Caco-2 (cell line): ENCODE results near the gene LSMEM2. TPM values are rescaled to one million over a fixed set of nuclear protein-coding genes. Genes with fewer than 3 reads are reported as not detected.

Experiments
- BruUV-seq: library from RNA; stranded (reverse); fragments of 400-500 nt; replicated peaks from 2 replicates; lab custom pipeline; 2021; lab: Mats Ljungman, UMichigan
- CTCF ChIA-PET: fragments of 300-600 bp; sonication (Branson Sonifier 250); formaldehyde crosslinking; loops from one replicate; lab custom pipeline; 2022; ENCODE audit warnings: antibody characterized with exemption; lab: Charles Lee
- POLR2A ChIA-PET: fragments of 300-600 bp; sonication (Branson Sonifier 250); formaldehyde crosslinking; loops from one replicate; lab custom pipeline; 2022; ENCODE audit warnings: antibody characterized with exemption; lab: Charles Lee
- DNase-seq, 2 experiments: peaks; one replicate each; pipeline versions ENCODE4 v3.0.0 to v3.0.0-alpha.2; 2020 to 2022
- H3K27me3 ChIP-seq: replicated peaks from 2 replicates; pipeline ENCODE4 v1.6.0; 2011; ENCODE audit warnings: low read length; ENCODE audit not compliant: control insufficient read depth, insufficient read depth
- H3K36me3 ChIP-seq: 2 replicates; pipeline ENCODE4 v1.5.1; 2011; ENCODE audit warnings: low read length; ENCODE audit not compliant: control insufficient read depth, insufficient read depth
- H3K4me1 ChIP-seq: fragments of 250-450 bp; sonication (Bioruptor Pico); 2 replicates; pipeline ENCODE4 v1.5.1; 2020; ENCODE audit warnings: mild to moderate bottlenecking
- H3K4me3 ChIP-seq: 2 replicates; pipeline ENCODE4 v1.5.1; 2011; ENCODE audit warnings: low read depth, mild to moderate bottlenecking, control low read depth, low read length
- H3K9me3 ChIP-seq: fragments of 250-450 bp; sonication (Bioruptor Pico); 2 replicates; pipeline ENCODE4 v1.5.1; 2020; ENCODE audit warnings: mild to moderate bottlenecking, moderate library complexity
- H3K27ac Mint-ChIP-seq: one replicate; pipeline ENCODE4 v1.8.0; 2022; ENCODE audit warnings: mixed read lengths; ENCODE audit not compliant: unreplicated experiment
- H3K27me3 Mint-ChIP-seq: one replicate; pipeline ENCODE4 v1.8.0; 2022; ENCODE audit warnings: mixed read lengths; ENCODE audit not compliant: insufficient read depth, unreplicated experiment
- H3K36me3 Mint-ChIP-seq: one replicate; pipeline ENCODE4 v1.8.0; 2022; ENCODE audit warnings: mild to moderate bottlenecking, mixed read lengths; ENCODE audit not compliant: insufficient read depth, unreplicated experiment
- H3K4me1 Mint-ChIP-seq: one replicate; pipeline ENCODE4 v1.8.0; 2022; ENCODE audit warnings: low read depth, mixed read lengths; ENCODE audit not compliant: unreplicated experiment
- H3K4me3 Mint-ChIP-seq: one replicate; pipeline ENCODE4 v1.8.0; 2022; ENCODE audit warnings: mild to moderate bottlenecking, moderate library complexity, mixed read lengths; ENCODE audit not compliant: unreplicated experiment
- H3K9me3 Mint-ChIP-seq: one replicate; pipeline ENCODE4 v1.8.0; 2022; ENCODE audit warnings: mixed read lengths; ENCODE audit not compliant: unreplicated experiment
- CTCF ChIP-seq, 2 experiments: fragments of 200-600 bp in 1 of 2; IDR thresholded peaks; 1 replicate in 1 of 2; 2 replicates in 1 of 2; pipeline versions ENCODE4 v1.5.1 to v1.8.0; 2011 to 2022; ENCODE audit warnings: antibody characterized with exemption in 1 of 2, control low read depth in 1 of 2, inconsistent platforms in 1 of 2, low read depth in 1 of 2, low read length in 1 of 2, mild to moderate bottlenecking in 1 of 2, moderate library complexity in 1 of 2; ENCODE audit not compliant: insufficient read depth in 1 of 2, severe bottlenecking in 1 of 2, unreplicated experiment in 1 of 2
- intact Hi-C: fragments of 100-400 bp; cut with micrococcal nuclease; formaldehyde crosslinking; loops from one replicate; pipeline ENCODE4 v1.10.0; 2022; ENCODE audit not compliant: unreplicated experiment
- total RNA-seq: library from RNA; stranded (reverse); gene quantifications from 2 replicates; pipeline ENCODE4 v1.2.3, GENCODE V29; 2022

Gene LSMEM2
- total RNA-seq, 1 experiment from 2014 or later = not detected

DNA sequence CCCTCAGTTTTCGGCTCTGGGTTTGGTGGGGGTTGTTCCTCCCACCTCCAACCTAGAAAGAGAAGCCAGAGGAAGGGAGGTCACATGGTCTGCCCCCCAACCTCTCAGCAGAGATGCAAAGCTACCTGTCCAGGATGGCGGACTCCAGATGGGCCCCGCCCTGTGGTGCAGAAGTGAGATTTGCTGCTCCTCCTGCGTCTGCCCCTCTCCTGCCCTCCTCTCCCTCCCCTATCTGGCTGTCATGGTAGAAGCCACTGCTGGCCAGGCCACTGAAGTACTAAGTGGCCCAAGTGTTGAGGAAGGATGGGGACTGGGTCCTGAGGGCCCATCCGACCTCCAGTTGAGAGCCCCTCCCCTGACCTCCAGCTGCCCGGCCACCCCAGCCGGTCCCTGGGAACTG, 12.1 kb upstream of the LSMEM2 start:
- BruUV-seq = no TSS peak
- Mint-ChIP-seq H3K9me3 (no peaks in the 10 kb centered on the region), H3K36me3 (peaks cover 11% of the 10 kb centered on the region), H3K4me3 (no peak overlapping the region), H3K4me1 (peaks cover 49% of the 10 kb centered on the region), H3K27ac (no peak overlapping the region), H3K27me3 (no peaks in the 10 kb centered on the region)
- no peak for TF ChIP-seq CTCF (IDR thresholded peaks at IDR 0.05; ENCODE audit: insufficient read depth in 1 of 2, low read depth in 1 of 2, low read length in 1 of 2, severe bottlenecking in 1 of 2, unreplicated experiment in 1 of 2)
- POLR2A ChIA-PET = interaction anchor here (1.2 kb wide), 1 partner anchor 70 kb away, joined by 4 read pairs; no protein-coding TSS in a partner anchor
- peaks cover 73% of the 10 kb centered on the region for H3K4me1 ChIP-seq
- no peak for DNase-seq
- no peaks in the 10 kb centered on the region for H3K36me3 ChIP-seq
- intact Hi-C loops = no loop called here
- H3K9me3 ChIP-seq = no peaks in the 10 kb centered on the region
- H3K4me3 ChIP-seq = no peak overlapping the region
- no peaks in the 10 kb centered on the region for H3K27me3 ChIP-seq
- CTCF ChIA-PET = interaction anchor here (0.6 kb wide), 1 partner anchor 771 kb away, joined by 3 read pairs; no protein-coding TSS in a partner anchor

- H3K36me3 ChIP-seq = no peaks in the 10 kb centered on the region; the same call in 1 of the 2 replicates
- no peak overlapping the region for H3K4me3 Mint-ChIP-seq
- peaks cover 50% of the 10 kb centered on the region for H3K4me1 Mint-ChIP-seq
- ChIA-PET CTCF (interaction anchor here (0.6 kb wide), 1 partner anchor 771 kb away, joined by 3 read pairs; no protein-coding TSS in a partner anchor), POLR2A (interaction anchor here (1.2 kb wide), 1 partner anchor 70 kb away, joined by 4 read pairs; no protein-coding TSS in a partner anchor)
- H3K27ac Mint-ChIP-seq = no peak overlapping the region
- no peaks in the 10 kb centered on the region for H3K27me3 ChIP-seq
- peaks cover 78% of the 10 kb centered on the region for H3K4me1 ChIP-seq
- no peak for TF ChIP-seq CTCF (IDR thresholded peaks at IDR 0.05; ENCODE audit: insufficient read depth in 1 of 2, low read depth in 1 of 2, low read length in 1 of 2, severe bottlenecking in 1 of 2, unreplicated experiment in 1 of 2)
- H3K27me3 Mint-ChIP-seq = no peaks in the 10 kb centered on the region
- peaks cover 11% of the 10 kb centered on the region for H3K36me3 Mint-ChIP-seq
- no peak for DNase-seq
- no TSS peak for BruUV-seq
- intact Hi-C loops = no loop called here
- H3K4me3 ChIP-seq = no peak overlapping the region
- no peaks in the 10 kb centered on the region for H3K9me3 ChIP-seq
- H3K9me3 Mint-ChIP-seq = no peaks in the 10 kb centered on the region
Observed at GRCh38 chr3:50267280-50267913, 11.5 kb upstream of the LSMEM2 start.

DNA sequence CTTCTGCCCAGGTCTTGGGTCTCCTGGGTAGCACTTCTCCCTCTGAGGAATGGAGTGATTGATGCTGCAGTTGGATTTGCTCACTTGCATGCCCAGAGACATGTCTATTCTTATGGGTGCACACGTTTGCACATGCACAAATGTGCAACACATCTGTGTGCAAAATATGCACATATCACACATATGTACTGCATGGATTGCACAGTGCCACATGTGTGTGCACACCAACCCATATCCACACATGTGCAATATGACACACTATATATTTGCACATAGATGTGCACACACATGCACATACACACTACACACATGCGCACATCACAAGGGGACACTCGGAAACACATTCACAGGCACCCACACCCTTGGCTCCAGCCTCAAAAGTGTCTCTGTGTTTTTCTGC, 10.6 kb upstream of the LSMEM2 start:
- Mint-ChIP-seq H3K27ac (peak overlapping the region; percentile 53), H3K4me1 (peaks cover 50% of the 10 kb centered on the region), H3K9me3 (no peaks in the 10 kb centered on the region), H3K36me3 (peaks cover 11% of the 10 kb centered on the region), H3K27me3 (no peaks in the 10 kb centered on the region), H3K4me3 (peak overlapping the region; percentile 61)
- no peak for TF ChIP-seq CTCF (IDR thresholded peaks at IDR 0.05; ENCODE audit: insufficient read depth in 1 of 2, low read depth in 1 of 2, low read length in 1 of 2, severe bottlenecking in 1 of 2, unreplicated experiment in 1 of 2)
- H3K9me3 ChIP-seq = no peaks in the 10 kb centered on the region
- BruUV-seq = no TSS peak
- intact Hi-C loops = no loop called here
- H3K27me3 ChIP-seq = no peaks in the 10 kb centered on the region
- no peak overlapping the region for H3K4me3 ChIP-seq
- CTCF ChIA-PET = no interaction called here
- no peak for DNase-seq
- POLR2A ChIA-PET = no interaction called here
- peaks cover 81% of the 10 kb centered on the region for H3K4me1 ChIP-seq
- H3K36me3 ChIP-seq = no peaks in the 10 kb centered on the region; the same call in 1 of the 2 replicates
